ENCODE results near the gene COMMD1.

DNA sequence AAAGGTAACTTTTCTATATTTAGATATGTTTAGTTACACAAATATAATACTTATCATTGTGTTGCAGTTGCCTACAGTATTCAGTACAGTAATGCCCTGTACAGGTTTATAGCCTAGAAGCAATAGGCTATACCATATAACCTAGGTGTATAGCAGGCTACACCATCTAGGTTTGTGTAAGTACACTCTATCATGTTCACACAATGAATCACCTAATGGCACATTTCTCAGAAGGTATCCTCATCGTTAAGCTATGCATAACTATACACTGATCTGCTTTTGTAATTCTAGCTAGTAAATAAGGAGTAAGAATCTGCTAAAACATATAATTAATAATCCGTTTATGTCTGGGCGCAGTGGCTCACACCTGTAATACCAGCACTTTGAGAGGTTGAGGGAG, 102.1 kb downstream of the COMMD1 start:
- TF ChIP-seq, protein P1, sequence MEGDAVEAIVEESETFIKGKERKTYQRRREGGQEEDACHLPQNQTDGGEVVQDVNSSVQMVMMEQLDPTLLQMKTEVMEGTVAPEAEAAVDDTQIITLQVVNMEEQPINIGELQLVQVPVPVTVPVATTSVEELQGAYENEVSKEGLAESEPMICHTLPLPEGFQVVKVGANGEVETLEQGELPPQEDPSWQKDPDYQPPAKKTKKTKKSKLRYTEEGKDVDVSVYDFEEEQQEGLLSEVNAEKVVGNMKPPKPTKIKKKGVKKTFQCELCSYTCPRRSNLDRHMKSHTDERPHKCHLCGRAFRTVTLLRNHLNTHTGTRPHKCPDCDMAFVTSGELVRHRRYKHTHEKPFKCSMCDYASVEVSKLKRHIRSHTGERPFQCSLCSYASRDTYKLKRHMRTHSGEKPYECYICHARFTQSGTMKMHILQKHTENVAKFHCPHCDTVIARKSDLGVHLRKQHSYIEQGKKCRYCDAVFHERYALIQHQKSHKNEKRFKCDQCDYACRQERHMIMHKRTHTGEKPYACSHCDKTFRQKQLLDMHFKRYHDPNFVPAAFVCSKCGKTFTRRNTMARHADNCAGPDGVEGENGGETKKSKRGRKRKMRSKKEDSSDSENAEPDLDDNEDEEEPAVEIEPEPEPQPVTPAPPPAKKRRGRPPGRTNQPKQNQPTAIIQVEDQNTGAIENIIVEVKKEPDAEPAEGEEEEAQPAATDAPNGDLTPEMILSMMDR (IDR thresholded peaks at IDR 0.05; ENCODE audit: low read depth, low read length, poor library complexity, severe bottlenecking), result no peak
- TF ChIP-seq EZH2phosphoT487 (IDR thresholded peaks at IDR 0.05; ENCODE audit: borderline replicate concordance, low read length), result no peak

Measured in DOHH2 (cell line).